Measurements from ENCODE around the gene VPS26B. TPM values are rescaled to one million over a fixed set of nuclear protein-coding genes. Genes with fewer than 3 reads are reported as not detected.

Gene VPS26B
- total and polyA plus RNA-seq, 8 donors, result 11.7 to 90.4 (median 23.2) TPM

GRCh38 chr11:134243913-134244312 lies 19.4 kb downstream of the VPS26B start:
- 84 to 100% (median 91%) methylated on average over 4 of the region's 4 CpGs for WGBS, 5 donors
- no peak for TF ChIP-seq POLR2AphosphoS5 (IDR thresholded peaks at IDR 0.05)
- TF ChIP-seq EP300 (IDR thresholded peaks at IDR 0.05), result no peak
- no peak for TF ChIP-seq CTCF (IDR thresholded peaks at IDR 0.05)
- no peak for TF ChIP-seq POLR2A (IDR thresholded peaks at IDR 0.05)
- intact Hi-C loops (cut with DNase I; ENCODE audit: low total_unique reads), result no loop called here
- Histone ChIP-seq H3K4me3 (no peak overlapping the region), H3K27me3 (no peaks in the 10 kb centered on the region), H3K9me3 (no peaks in the 10 kb centered on the region), H3K27ac (no peak overlapping the region), H3K4me1 (no peaks in the 10 kb centered on the region), H3K36me3 (peaks cover 75 to 100% (median 100%) of the 10 kb centered on the region in 4 donors)
- no peak for DNase-seq

GRCh38 chr11:134244593-134244992 lies 20.1 kb downstream of the VPS26B start:
- H3K36me3 ChIP-seq, result peaks cover 74 to 100% (median 100%) of the 10 kb centered on the region in 4 donors
- H3K4me3 ChIP-seq, result no peak overlapping the region
- WGBS, 5 donors, result 44 to 59% (median 55%) methylated on average over 4 to 7 of the region's 7 CpGs
- H3K4me1 ChIP-seq, result no peaks in the 10 kb centered on the region
- TF ChIP-seq CTCF (IDR thresholded peaks at IDR 0.05) (peak in 4 of 7 experiments; percentile 29 to 37 (median 34)), POLR2A (IDR thresholded peaks at IDR 0.05) (no peak), EP300 (IDR thresholded peaks at IDR 0.05) (no peak)
- no peaks in the 10 kb centered on the region for H3K27me3 ChIP-seq
- peak in 1 of 2 donors; percentile 41 for DNase-seq
- no peaks in the 10 kb centered on the region for H3K9me3 ChIP-seq
- intact Hi-C loops (cut with DNase I; ENCODE audit: low total_unique reads), result no loop called here
- H3K27ac ChIP-seq, result no peak overlapping the region

- no peak for TF ChIP-seq EP300 (IDR thresholded peaks at IDR 0.05)
- no peak for TF ChIP-seq POLR2AphosphoS5 (IDR thresholded peaks at IDR 0.05)
- no peak for TF ChIP-seq CTCF (IDR thresholded peaks at IDR 0.05)
- no peak for TF ChIP-seq POLR2A (IDR thresholded peaks at IDR 0.05)
- no peaks in the 10 kb centered on the region for H3K9me3 ChIP-seq
- intact Hi-C loops (cut with DNase I; ENCODE audit: low total_unique reads), result no loop called here
- no peaks in the 10 kb centered on the region for H3K4me1 ChIP-seq
- no peaks in the 10 kb centered on the region for H3K27me3 ChIP-seq
- DNase-seq, result no peak
- H3K4me3 ChIP-seq, result no peak overlapping the region
- 90 to 94% (median 93%) methylated on average over 14 of the region's 14 CpGs for WGBS, 5 donors
- peaks cover 74 to 100% (median 100%) of the 10 kb centered on the region in 4 donors for H3K36me3 ChIP-seq
- H3K27ac ChIP-seq, result no peak overlapping the region
Observed at GRCh38 chr11:134245434-134245833, 21.0 kb downstream of the VPS26B start.

- Histone ChIP-seq H3K9me3 (no peaks in the 10 kb centered on the region), H3K27ac (no peak overlapping the region), H3K4me1 (no peaks in the 10 kb centered on the region), H3K27me3 (no peaks in the 10 kb centered on the region), H3K36me3 (peaks cover 72 to 100% (median 100%) of the 10 kb centered on the region in 4 donors), H3K4me3 (no peak overlapping the region)
- WGBS, 5 donors, result 83 to 96% (median 93%) methylated on average over 6 to 11 of the region's 11 CpGs
- DNase-seq, result no peak
- intact Hi-C loops (cut with DNase I; ENCODE audit: low total_unique reads), result no loop called here
- TF ChIP-seq POLR2A (IDR thresholded peaks at IDR 0.05) (no peak), POLR2AphosphoS5 (IDR thresholded peaks at IDR 0.05) (no peak), EP300 (IDR thresholded peaks at IDR 0.05) (no peak), CTCF (IDR thresholded peaks at IDR 0.05) (no peak)
Observed at GRCh38 chr11:134246100-134246499, 21.6 kb downstream of the VPS26B start.

Measured in stomach (tissue), 9 donors.